ENCODE results near the gene TMEM59L.

- TF ChIP-seq ZNF24 (tag by site-specific recombination; IDR thresholded peaks at IDR 0.05), result no peak
- TF ChIP-seq ZNF501 (tag by site-specific recombination; IDR thresholded peaks at IDR 0.05), result no peak
- no peak for TF ChIP-seq CTCF (tag by site-specific recombination; IDR thresholded peaks at IDR 0.05)
- no peak for TF ChIP-seq ZBTB7A (tag by site-specific recombination; IDR thresholded peaks at IDR 0.05; ENCODE audit: low read depth)
- TF ChIP-seq KLF9 (tag by site-specific recombination; IDR thresholded peaks at IDR 0.05; ENCODE audit: low read depth), result no peak
- TF ChIP-seq ZSCAN30 (tag by site-specific recombination; IDR thresholded peaks at IDR 0.05), result no peak
- TF ChIP-seq ZNF138 (tag by site-specific recombination; IDR thresholded peaks at IDR 0.05; ENCODE audit: borderline replicate concordance), result no peak
- no peak for TF ChIP-seq ZNF280D (tag by site-specific recombination; IDR thresholded peaks at IDR 0.05)
- no peak for TF ChIP-seq KLF16 (tag by site-specific recombination; IDR thresholded peaks at IDR 0.05)
- no peak for TF ChIP-seq ZNF223 (tag by site-specific recombination; IDR thresholded peaks at IDR 0.05)
- TF ChIP-seq ZNF114 (tag by site-specific recombination; IDR thresholded peaks at IDR 0.05), result no peak
Observed at GRCh38 chr19:18647371-18647767, 34.7 kb downstream of the TMEM59L start.
